Measurements from ENCODE around the gene PPP1R3D. TPM values are rescaled to one million over a fixed set of nuclear protein-coding genes. Genes with fewer than 3 reads are reported as not detected.

PPP1R3D gene
- total RNA-seq, 1 experiment from 2014 or later: 2.7 TPM

DNA sequence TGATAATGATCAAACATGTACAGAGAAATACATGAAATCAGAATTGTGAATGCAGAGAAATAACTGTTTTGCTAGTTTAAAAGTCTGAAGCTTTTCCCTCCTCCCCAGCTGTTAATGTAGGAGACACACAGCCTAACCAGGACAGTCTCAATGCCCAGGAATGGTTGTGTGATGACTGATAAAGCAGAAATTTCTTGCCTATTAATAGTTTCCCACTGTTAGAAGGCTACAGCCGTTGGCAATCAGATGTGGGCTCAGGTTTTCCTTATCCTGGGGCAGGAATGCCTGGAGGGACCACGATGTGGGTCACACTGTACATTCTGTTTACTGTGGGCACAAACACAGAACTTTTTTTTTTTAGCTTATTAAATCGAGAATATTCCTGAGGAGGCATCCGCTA is 1.9 kb downstream of the PPP1R3D start:
- Histone ChIP-seq H3K79me2 (ENCODE audit: insufficient read depth, low read length) (no peaks in the 10 kb centered on the region), H3K9me3 (ENCODE audit: control insufficient read depth in 1 of 2, insufficient read depth in 1 of 2, low read depth in 1 of 2, low read length in 2 of 2) (no peaks in the 10 kb centered on the region), H4K20me1 (ENCODE audit: insufficient read depth) (no peaks in the 10 kb centered on the region), H3K9me2 (ENCODE audit: insufficient read depth) (no peaks in the 10 kb centered on the region), H2AFZ (ENCODE audit: low read depth, low read length, poor library complexity, severe bottlenecking) (no peak overlapping the region), H3K36me3 (ENCODE audit: control insufficient read depth in 1 of 2, insufficient read depth in 2 of 2, low read length in 2 of 2) (peaks cover 3 to 6% of the 10 kb centered on the region in 2 experiments; a peak in 3 of 4 replicates), H3K27me3 (ENCODE audit: insufficient read depth, low read length) (no peaks in the 10 kb centered on the region), H3K4me3 (replicated peaks in 1 of 2; ENCODE audit: low read depth in 1 of 2, low read length in 2 of 2) (no peak overlapping the region), H3K4me1 (ENCODE audit: control insufficient read depth in 1 of 2, insufficient read depth in 2 of 2, low read length in 2 of 2) (peaks cover 2 to 17% of the 10 kb centered on the region in 2 experiments), H3K27ac (ENCODE audit: low read depth, low read length) (no peak overlapping the region), H3K4me2 (ENCODE audit: low read length) (no peak overlapping the region), H3K9ac (ENCODE audit: low read length) (no peak overlapping the region)
- ATAC-seq (no peak), DNase-seq (ENCODE audit: low read depth, low spot score) (no peak)
- ChIA-PET POLR2A (no interaction called here), RAD21 (ENCODE audit: low non-redundant PET in 1 of 2, low total read pairs in 2 of 2, uncharacterized antibody in 2 of 2, unreplicated experiment in 2 of 2) (no interaction called here), CTCF (no interaction called here)
- BruUV-seq (replicated peaks): TSS peak; percentile 54
- TF ChIP-seq SRF (IDR thresholded peaks at IDR 0.05; ENCODE audit: low read depth) (no peak), ZFX (IDR thresholded peaks at IDR 0.05) (no peak)
- intact Hi-C loops (cut with micrococcal nuclease): no loop called here

DNA sequence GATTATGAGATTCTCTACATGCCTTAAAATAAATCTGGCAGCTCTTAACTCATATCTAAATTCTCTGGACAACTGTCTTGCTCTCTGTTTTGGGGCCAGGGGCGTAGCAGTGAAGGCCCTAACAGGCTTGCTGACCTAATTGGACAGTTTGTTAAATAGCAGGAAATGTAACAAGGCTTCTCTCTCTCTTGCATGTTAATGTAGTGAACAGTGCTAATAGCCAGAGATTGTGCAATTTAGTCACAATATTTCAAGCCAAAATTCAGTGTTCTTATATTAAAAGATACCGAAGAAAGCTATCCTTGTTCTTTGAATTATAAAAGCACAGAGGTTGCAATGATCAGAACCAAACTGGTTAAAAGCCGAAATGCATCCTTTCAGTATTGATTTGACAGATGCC is 3.0 kb downstream of the PPP1R3D start:
- Histone ChIP-seq H3K4me1 (ENCODE audit: control insufficient read depth in 1 of 2, insufficient read depth in 2 of 2, low read length in 2 of 2) (peaks cover 2 to 17% of the 10 kb centered on the region in 2 experiments), H3K36me3 (ENCODE audit: control insufficient read depth in 1 of 2, insufficient read depth in 2 of 2, low read length in 2 of 2) (no peaks in the 10 kb centered on the region), H2AFZ (ENCODE audit: low read depth, low read length, poor library complexity, severe bottlenecking) (no peak overlapping the region), H3K9me2 (ENCODE audit: insufficient read depth) (no peaks in the 10 kb centered on the region), H3K9me3 (ENCODE audit: control insufficient read depth in 1 of 2, insufficient read depth in 1 of 2, low read depth in 1 of 2, low read length in 2 of 2) (no peaks in the 10 kb centered on the region), H4K20me1 (ENCODE audit: insufficient read depth) (no peaks in the 10 kb centered on the region), H3K4me2 (ENCODE audit: low read length) (no peak overlapping the region), H3K79me2 (ENCODE audit: insufficient read depth, low read length) (no peaks in the 10 kb centered on the region), H3K27me3 (ENCODE audit: insufficient read depth, low read length) (no peaks in the 10 kb centered on the region), H3K4me3 (replicated peaks in 1 of 2; ENCODE audit: low read depth in 1 of 2, low read length in 2 of 2) (no peak overlapping the region), H3K9ac (ENCODE audit: low read length) (no peak overlapping the region), H3K27ac (ENCODE audit: low read depth, low read length) (no peak overlapping the region)
- ChIA-PET RAD21 (ENCODE audit: low non-redundant PET in 1 of 2, low total read pairs in 2 of 2, uncharacterized antibody in 2 of 2, unreplicated experiment in 2 of 2) (no interaction called here), POLR2A (no interaction called here), CTCF (no interaction called here)
- no peak for DNase-seq (ENCODE audit: low read depth, low spot score)
- no peak for TF ChIP-seq EZH2 (IDR thresholded peaks at IDR 0.05)
- no peak for TF ChIP-seq POLR2A (IDR thresholded peaks at IDR 0.05; ENCODE audit: borderline replicate concordance, extremely low read depth, insufficient read depth, insufficient read length)
- no peak for TF ChIP-seq SP1 (IDR thresholded peaks at IDR 0.05; ENCODE audit: low read depth)
- TF ChIP-seq, protein P1, sequence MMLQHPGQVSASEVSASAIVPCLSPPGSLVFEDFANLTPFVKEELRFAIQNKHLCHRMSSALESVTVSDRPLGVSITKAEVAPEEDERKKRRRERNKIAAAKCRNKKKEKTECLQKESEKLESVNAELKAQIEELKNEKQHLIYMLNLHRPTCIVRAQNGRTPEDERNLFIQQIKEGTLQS (IDR thresholded peaks at IDR 0.05): no peak
- TF ChIP-seq, protein P2, sequence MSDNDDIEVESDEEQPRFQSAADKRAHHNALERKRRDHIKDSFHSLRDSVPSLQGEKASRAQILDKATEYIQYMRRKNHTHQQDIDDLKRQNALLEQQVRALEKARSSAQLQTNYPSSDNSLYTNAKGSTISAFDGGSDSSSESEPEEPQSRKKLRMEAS (IDR thresholded peaks at IDR 0.05): no peak
- no peak for TF ChIP-seq SIN3A (IDR thresholded peaks at IDR 0.05; ENCODE audit: low read depth)
- TF ChIP-seq TCF7L2 (IDR thresholded peaks at IDR 0.05; ENCODE audit: borderline replicate concordance, extremely low read depth, insufficient read depth, insufficient read length): no peak
- no peak for TF ChIP-seq ZFX (IDR thresholded peaks at IDR 0.05)
- TF ChIP-seq FOSL1 (IDR thresholded peaks at IDR 0.05; ENCODE audit: low read depth): no peak
- ATAC-seq: no peak
- no TSS peak for BruUV-seq (replicated peaks)
- intact Hi-C loops (cut with micrococcal nuclease): no loop called here
